ENCODE data around the gene PPP1CC. TPM values are rescaled to one million over a fixed set of nuclear protein-coding genes. Genes with fewer than 3 reads are reported as not detected.
"Not testable (repeated sequence)": the region's sequence is repeated elsewhere in the genome, so short reads cannot be mapped to it uniquely, and the experiment has no call there.

The PPP1CC gene
- total RNA-seq, 4 donors from 2014 or later = 87.3 to 127 (median 104) TPM

DNA sequence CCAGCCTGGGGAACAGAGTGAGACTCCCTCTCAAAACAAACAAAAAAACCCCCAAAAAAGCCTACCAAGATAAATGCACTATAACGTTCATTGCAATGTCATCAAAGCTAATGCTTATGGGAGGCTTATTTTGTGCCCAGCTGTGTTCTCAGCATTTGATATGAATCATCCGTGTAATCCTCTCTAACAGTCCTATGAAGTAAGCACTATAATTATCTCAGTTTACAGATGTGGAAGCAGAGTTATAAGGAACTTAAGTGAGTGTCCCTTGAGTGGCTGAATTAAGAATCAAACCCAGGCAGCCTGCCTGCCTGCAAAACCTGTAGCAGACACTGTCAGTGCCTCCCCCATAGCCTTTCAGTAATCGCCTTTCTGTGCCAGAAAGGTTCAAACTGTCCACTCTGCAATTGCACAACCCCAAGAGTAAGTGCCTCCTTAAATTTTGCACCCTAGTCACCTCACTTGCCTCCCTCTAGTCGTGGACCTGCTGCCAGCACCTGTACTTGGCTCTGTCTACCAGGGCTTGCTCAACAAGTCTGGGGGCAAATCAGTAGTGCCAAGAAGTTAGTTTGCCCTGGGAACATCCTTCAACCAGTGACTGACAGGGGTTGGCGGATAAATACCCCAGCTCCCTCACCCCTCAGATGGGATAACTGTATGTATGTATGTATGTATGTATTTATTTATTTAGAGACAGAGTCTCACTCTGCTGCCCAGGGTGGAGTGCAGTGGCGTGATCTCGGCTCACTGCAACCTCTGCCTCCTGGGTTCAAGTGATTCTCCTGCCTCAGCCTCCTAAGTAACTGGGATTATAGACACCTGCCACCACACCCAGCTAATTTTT is 23.8 kb upstream of the PPP1CC start:
- DNase-seq (ENCODE audit: low spot score) (no peak), ATAC-seq (ENCODE audit: low FRiP score) (no peak)
- TF ChIP-seq CTCF (IDR thresholded peaks at IDR 0.05) = no peak

DNA sequence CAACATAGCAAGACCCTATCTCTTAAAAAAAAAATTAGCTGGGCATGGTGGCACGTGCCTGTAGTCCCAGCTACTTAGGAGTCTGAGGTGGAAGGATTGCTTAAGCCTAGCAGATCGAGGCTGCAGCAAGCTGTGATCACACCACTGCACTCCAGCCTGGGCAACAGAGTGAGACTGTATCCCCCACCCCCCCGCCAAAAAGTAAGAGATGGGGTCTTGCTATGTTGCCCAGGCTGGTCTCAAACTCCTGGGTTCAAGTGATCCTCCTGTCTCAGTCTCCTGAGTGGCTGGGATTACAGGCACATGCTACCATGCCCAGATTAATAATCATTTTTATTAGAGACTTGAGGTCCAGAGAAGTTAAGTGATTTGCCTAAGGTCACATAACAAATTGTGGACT is 22.9 kb upstream of the PPP1CC start:
- not testable (repeated sequence) for ATAC-seq (ENCODE audit: low FRiP score); DNase-seq (ENCODE audit: low spot score)

DNA sequence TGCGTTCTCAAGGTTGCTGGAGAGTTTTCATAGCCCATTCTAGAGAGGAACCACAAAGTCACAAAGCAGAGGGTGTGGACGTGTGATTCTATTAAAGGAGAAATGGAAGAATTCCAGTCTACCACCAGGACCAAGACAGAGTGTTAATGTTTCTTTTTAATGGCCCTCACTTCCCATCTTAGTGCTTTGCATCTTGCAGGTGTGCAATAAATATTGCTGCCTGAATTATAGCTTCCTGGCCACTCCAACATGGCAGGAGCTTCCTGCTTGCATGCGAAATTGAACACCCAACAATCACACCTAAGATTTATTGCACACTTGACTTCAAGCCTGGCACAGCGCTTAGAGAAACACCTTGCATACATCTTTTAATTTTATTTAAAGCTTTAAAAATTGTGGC is 22.4 kb upstream of the PPP1CC start:
- ATAC-seq (ENCODE audit: low FRiP score) (no peak), DNase-seq (ENCODE audit: low spot score) (no peak)
- TF ChIP-seq CTCF (IDR thresholded peaks at IDR 0.05) = no peak

- TF ChIP-seq CTCF (IDR thresholded peaks at IDR 0.05) = no peak
- ATAC-seq (ENCODE audit: low FRiP score) (no peak), DNase-seq (ENCODE audit: low spot score) (no peak)
Measured at GRCh38 chr12:110763583-110763982, 20.9 kb upstream of the PPP1CC start.

GRCh38 chr12:110762891-110763290 is 20.2 kb upstream of the PPP1CC start:
- ATAC-seq (ENCODE audit: low FRiP score) (no peak), DNase-seq (ENCODE audit: low spot score) (no peak)

DNA sequence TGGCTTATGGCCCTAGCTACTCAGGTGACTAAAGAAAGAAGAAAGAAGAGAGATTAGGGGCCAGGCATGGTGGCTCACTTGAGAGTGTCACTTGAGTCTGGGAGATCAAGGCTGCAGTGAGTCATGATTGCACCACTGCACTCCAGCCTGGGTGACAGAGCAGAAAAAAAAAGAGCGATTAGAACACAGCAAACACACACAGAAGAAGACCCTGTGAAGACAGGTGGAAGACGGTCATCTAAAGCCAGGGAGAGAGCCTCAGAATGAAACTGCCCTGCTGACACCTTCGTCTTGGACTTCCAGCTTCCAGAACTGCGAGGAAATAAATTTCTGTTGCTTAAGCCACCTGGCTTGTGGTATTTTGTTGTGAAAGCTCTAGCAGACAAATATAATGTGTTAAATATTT is 17.5 kb upstream of the PPP1CC start:
- no peak for TF ChIP-seq CTCF (IDR thresholded peaks at IDR 0.05)
- DNase-seq (ENCODE audit: low spot score) (no peak), ATAC-seq (ENCODE audit: low FRiP score) (no peak)

More at GRCh38 chr12:110762891-110763290, 20.2 kb upstream of the PPP1CC start:
- no peak for TF ChIP-seq CTCF (IDR thresholded peaks at IDR 0.05)

DNA sequence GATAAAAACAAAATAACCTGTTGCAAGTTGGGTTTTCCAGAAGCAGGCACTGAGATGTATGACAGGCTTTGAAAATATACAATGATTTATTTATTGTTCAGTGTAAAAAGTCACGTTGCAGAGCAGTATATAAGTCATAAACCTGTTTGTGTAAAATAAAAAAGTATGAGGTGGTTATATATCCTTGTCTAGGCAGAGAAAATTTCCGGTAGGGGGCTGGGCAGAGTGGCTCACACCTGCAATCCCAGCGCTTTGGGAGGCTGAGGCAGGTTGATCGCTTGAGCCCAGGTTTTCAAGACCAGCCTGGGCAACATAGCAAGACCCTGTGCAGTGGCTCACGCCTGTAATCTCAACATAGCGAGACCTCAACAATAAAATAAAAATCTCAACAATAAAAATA is 16.2 kb upstream of the PPP1CC start:
- DNase-seq (ENCODE audit: low spot score) (no peak), ATAC-seq (ENCODE audit: low FRiP score) (no peak)
- no peak for TF ChIP-seq CTCF (IDR thresholded peaks at IDR 0.05)
